Osteoblast (primary cell): Measurements from ENCODE around the gene EGFR. TPM values are rescaled to one million over a fixed set of nuclear protein-coding genes. Genes with fewer than 3 reads are reported as not detected.

Experiments
- DNase-seq: peaks from one replicate; pipeline ENCODE4 v3.0.0; 2011; ENCODE audit warnings: low spot score, mixed read lengths; ENCODE audit not compliant: insufficient read length; ENCODE audit errors: missing footprints
- H2AFZ ChIP-seq: 2 replicates; pipeline ENCODE4 v1.6.0; 2011; ENCODE audit warnings: mild to moderate bottlenecking, low read length
- H3K27ac ChIP-seq: 2 replicates; pipeline ENCODE4 v1.5.1; 2011; ENCODE audit warnings: mild to moderate bottlenecking, low read depth, low read length, moderate library complexity
- H3K27me3 ChIP-seq: 2 replicates; pipeline ENCODE4 v1.6.0; 2012; ENCODE audit warnings: mild to moderate bottlenecking, control low read depth, inconsistent platforms, low read length, moderate library complexity; ENCODE audit not compliant: insufficient read depth
- H3K36me3 ChIP-seq: 2 replicates; pipeline ENCODE4 v1.5.1; 2011; ENCODE audit warnings: mild to moderate bottlenecking, low read length, control low read depth, moderate library complexity; ENCODE audit not compliant: insufficient read depth
- H3K4me1 ChIP-seq: 2 replicates; pipeline ENCODE4 v1.5.1; 2011; ENCODE audit warnings: mild to moderate bottlenecking, low read length, control low read depth, moderate library complexity; ENCODE audit not compliant: insufficient read depth
- H3K4me2 ChIP-seq: 2 replicates; pipeline ENCODE4 v1.6.0; 2011; ENCODE audit warnings: mild to moderate bottlenecking, low read length; ENCODE audit not compliant: insufficient read depth
- H3K4me3 ChIP-seq: fragments of 200-600 bp; sonication (generic); 3 replicates; pipeline ENCODE4 v1.5.1; 2012; ENCODE audit warnings: mild to moderate bottlenecking, low read length, inconsistent platforms; ENCODE audit not compliant: insufficient read depth
- H3K79me2 ChIP-seq: 2 replicates; pipeline ENCODE4 v1.6.0; 2012; ENCODE audit warnings: mild to moderate bottlenecking, low read length, control low read depth, inconsistent platforms; ENCODE audit not compliant: insufficient read depth
- H3K9me3 ChIP-seq: 2 replicates; pipeline ENCODE4 v1.5.1; 2011; ENCODE audit warnings: low read depth, low read length, control low read depth
- H4K20me1 ChIP-seq: 2 replicates; pipeline ENCODE4 v1.6.0; 2012; ENCODE audit warnings: mild to moderate bottlenecking, low read length, control low read depth; ENCODE audit not compliant: insufficient read depth
- total RNA-seq: library from RNA; depleted of rRNA; stranded (reverse); fragments of >200 nt; gene quantifications from 2 replicates; pipeline ENCODE4 v1.2.3, GENCODE V29; 2012
- TF ChIP-seq, protein P1 (sequence below): IDR thresholded peaks from 2 replicates; pipeline ENCODE4 v1.5.1; 2011; ENCODE audit warnings: mild to moderate bottlenecking, low read depth, low read length, moderate library complexity; ENCODE audit errors: extremely low read depth

EGFR gene
- total RNA-seq, 1 donor, result 104 TPM

DNA sequence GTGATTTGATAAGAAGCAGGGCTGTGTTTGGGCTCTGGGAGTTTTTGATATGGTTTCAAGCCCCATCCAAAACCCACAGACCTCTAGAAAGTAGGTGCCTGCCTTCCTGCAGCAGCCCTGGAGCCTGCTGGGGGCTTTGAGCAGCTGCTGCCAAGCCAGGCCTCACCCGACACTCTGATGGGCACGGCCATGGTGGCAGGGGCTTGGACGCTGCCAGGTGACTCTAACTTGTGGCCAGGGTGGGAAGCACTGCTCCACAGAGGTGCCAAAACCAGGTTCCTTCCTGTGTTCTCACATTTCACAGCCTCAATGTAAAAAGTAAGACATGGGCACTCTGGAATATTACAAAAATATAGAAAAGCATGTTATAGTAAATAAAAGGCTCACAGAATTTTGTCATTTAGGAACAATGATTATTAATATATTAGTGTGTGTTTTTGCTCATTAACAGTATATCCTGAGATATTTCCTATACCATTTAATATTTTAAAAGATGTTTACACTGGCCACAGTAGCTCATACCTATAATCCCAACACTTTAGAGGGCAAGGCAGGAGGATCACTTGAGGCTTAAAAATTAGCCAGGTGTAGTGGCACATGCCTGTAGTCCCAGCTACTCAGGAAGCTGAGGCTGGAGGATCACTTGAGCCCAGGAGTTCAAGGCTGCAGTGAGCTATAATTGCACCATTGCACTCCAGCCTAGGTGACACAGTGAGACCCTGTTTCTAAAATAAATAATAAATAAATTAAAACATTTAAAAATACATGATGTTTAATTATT is 95.1 kb downstream of the EGFR start:
- no peak overlapping the region for H3K27ac ChIP-seq

DNA sequence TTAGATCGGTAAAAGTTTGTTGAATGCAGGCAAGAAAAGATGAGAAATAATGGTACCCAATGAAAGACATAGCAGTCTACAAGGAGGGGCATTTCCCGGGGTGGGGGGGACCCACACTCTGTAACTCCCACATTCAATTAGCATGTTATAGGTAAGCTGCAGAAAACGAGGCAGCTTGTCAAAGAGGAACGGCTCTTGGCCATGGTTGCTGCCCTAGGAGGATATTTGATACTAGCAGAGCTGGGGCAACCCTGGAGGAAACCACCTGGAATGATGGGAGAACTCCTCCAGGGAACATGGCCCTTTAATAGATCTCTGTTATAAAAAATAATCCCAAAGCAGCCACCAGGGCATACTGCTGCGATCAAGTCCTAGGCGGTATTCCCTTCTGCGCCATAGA is 98.5 kb downstream of the EGFR start:
- Histone ChIP-seq H3K79me2 (peaks cover 86% of the 10 kb centered on the region), H3K27ac (no peak overlapping the region), H2AFZ (no peak overlapping the region), H4K20me1 (no peaks in the 10 kb centered on the region), H3K4me3 (no peak overlapping the region), H3K4me1 (peaks cover 20% of the 10 kb centered on the region), H3K9me3 (no peaks in the 10 kb centered on the region), H3K27me3 (no peaks in the 10 kb centered on the region), H3K36me3 (peaks cover 4% of the 10 kb centered on the region), H3K4me2 (no peak overlapping the region)
- TF ChIP-seq, protein P1, sequence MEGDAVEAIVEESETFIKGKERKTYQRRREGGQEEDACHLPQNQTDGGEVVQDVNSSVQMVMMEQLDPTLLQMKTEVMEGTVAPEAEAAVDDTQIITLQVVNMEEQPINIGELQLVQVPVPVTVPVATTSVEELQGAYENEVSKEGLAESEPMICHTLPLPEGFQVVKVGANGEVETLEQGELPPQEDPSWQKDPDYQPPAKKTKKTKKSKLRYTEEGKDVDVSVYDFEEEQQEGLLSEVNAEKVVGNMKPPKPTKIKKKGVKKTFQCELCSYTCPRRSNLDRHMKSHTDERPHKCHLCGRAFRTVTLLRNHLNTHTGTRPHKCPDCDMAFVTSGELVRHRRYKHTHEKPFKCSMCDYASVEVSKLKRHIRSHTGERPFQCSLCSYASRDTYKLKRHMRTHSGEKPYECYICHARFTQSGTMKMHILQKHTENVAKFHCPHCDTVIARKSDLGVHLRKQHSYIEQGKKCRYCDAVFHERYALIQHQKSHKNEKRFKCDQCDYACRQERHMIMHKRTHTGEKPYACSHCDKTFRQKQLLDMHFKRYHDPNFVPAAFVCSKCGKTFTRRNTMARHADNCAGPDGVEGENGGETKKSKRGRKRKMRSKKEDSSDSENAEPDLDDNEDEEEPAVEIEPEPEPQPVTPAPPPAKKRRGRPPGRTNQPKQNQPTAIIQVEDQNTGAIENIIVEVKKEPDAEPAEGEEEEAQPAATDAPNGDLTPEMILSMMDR, result no peak
- DNase-seq, result no peak

More for the DNA sequence above, 95.1 kb downstream of the EGFR start:
- TF ChIP-seq, protein P1, result no peak
- Histone ChIP-seq H3K79me2 (peaks cover 82% of the 10 kb centered on the region), H3K9me3 (no peaks in the 10 kb centered on the region), H3K4me3 (no peak overlapping the region), H2AFZ (no peak overlapping the region), H3K27me3 (no peaks in the 10 kb centered on the region), H3K4me2 (no peak overlapping the region), H3K36me3 (peaks cover 4% of the 10 kb centered on the region), H3K4me1 (peaks cover 33% of the 10 kb centered on the region), H4K20me1 (no peaks in the 10 kb centered on the region)
- DNase-seq, result no peak

DNA sequence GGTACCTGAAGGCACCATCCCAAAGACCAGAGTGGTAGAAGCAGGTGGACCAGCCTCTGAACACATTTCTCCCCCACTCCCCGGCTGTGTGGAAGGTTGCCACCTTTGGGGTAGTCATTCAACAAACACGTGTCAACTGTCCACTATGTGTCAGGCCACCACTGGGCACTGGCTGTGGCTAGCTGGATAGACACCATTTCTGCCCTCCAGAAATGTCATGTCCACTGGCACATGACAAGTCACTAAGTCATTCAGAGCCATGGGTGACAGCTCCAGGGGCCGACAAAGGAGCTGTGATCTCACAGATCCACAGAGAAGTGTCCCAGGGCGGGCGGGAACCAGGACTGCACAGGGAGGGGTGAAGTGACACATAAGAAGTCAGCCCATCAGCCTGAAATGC is 99.6 kb downstream of the EGFR start:
- Histone ChIP-seq H3K4me2 (no peak overlapping the region), H3K9me3 (no peaks in the 10 kb centered on the region), H3K27me3 (no peaks in the 10 kb centered on the region), H4K20me1 (no peaks in the 10 kb centered on the region), H3K4me1 (peaks cover 18% of the 10 kb centered on the region), H3K79me2 (peaks cover 84% of the 10 kb centered on the region), H3K27ac (no peak overlapping the region), H3K36me3 (no peaks in the 10 kb centered on the region), H3K4me3 (no peak overlapping the region), H2AFZ (no peak overlapping the region)
- TF ChIP-seq, protein P1, result no peak
- no peak for DNase-seq

DNA sequence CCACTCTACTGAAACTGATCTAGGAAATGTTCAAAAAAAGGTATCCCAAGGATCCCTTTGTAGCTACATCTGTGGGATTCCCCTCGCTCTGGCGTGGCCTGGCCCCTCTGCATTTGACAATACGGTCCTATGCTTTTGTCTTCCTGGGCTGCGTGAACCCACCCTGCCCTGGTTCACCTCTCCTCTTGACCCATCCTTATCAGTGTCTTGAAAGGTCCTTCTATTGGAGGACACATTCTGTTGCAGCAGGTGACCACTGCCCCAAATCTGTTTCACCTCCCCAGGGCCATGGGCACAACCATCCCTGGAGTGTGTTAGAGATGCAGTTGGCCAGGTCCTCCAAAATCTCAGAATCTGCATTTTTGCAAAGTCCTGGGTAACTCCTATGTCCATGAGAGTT is 100.8 kb downstream of the EGFR start:
- Histone ChIP-seq H3K27me3 (no peaks in the 10 kb centered on the region), H3K27ac (peak overlapping the region; percentile 14), H3K9me3 (no peaks in the 10 kb centered on the region), H3K36me3 (no peaks in the 10 kb centered on the region), H3K4me2 (no peak overlapping the region), H3K4me1 (peaks cover 20% of the 10 kb centered on the region), H4K20me1 (no peaks in the 10 kb centered on the region), H2AFZ (no peak overlapping the region), H3K4me3 (no peak overlapping the region), H3K79me2 (peaks cover 88% of the 10 kb centered on the region)
- TF ChIP-seq, protein P1, result no peak
- DNase-seq, result no peak
